Stimulated activated CD8-positive, alpha-beta memory T cell treated with anti-CD3 and anti-CD28 coated beads, Interleukin-12 subunit alpha, Interleukin-12 subunit beta, amount 100 ng/mL, for 24 hours (primary cell): ENCODE results near the gene ZNF516.

Experiments
- DNase-seq: peaks from one replicate; pipeline ENCODE4 v3.0.0-alpha.2; 2020; ENCODE audit errors: extremely low read depth

Gene ZNF516

GRCh38 chr18:76420898-76421684 is 74.0 kb downstream of the ZNF516 start:
- DNase-seq = no peak

GRCh38 chr18:76419811-76420210 is 75.2 kb downstream of the ZNF516 start:
- DNase-seq = no peak

GRCh38 chr18:76416911-76417310 is 78.1 kb downstream of the ZNF516 start:
- no peak for DNase-seq

GRCh38 chr18:76414936-76415621 is 80.0 kb downstream of the ZNF516 start:
- DNase-seq = no peak

GRCh38 chr18:76412818-76413565 is 82.0 kb downstream of the ZNF516 start:
- DNase-seq = no peak

- DNase-seq = no peak
Measured at GRCh38 chr18:76412010-76412817, 82.8 kb downstream of the ZNF516 start.

GRCh38 chr18:76410660-76411417 is 84.2 kb downstream of the ZNF516 start:
- no peak for DNase-seq

GRCh38 chr18:76410033-76410432 is 85.0 kb downstream of the ZNF516 start:
- no peak for DNase-seq

GRCh38 chr18:76408480-76409067 is 86.5 kb downstream of the ZNF516 start:
- no peak for DNase-seq

- no peak for DNase-seq
Measured at GRCh38 chr18:76407681-76408080, 87.4 kb downstream of the ZNF516 start.

GRCh38 chr18:76406791-76407190 is 88.3 kb downstream of the ZNF516 start:
- DNase-seq = no peak

GRCh38 chr18:76405681-76406356 is 89.2 kb downstream of the ZNF516 start:
- no peak for DNase-seq

- no peak for DNase-seq
Measured at GRCh38 chr18:76405280-76405679, 89.8 kb downstream of the ZNF516 start.

- no peak for DNase-seq
Measured at GRCh38 chr18:76404345-76404831, 90.7 kb downstream of the ZNF516 start.

GRCh38 chr18:76402026-76402990 is 92.7 kb downstream of the ZNF516 start:
- DNase-seq = no peak

- no peak for DNase-seq
Measured at GRCh38 chr18:76401498-76401897, 93.5 kb downstream of the ZNF516 start.

- DNase-seq = no peak
Measured at GRCh38 chr18:76399613-76400391, 95.2 kb downstream of the ZNF516 start.
